HG02973 (cell line): ENCODE results near the gene CIB4.

Source experiments
- ATAC-seq: cut with Tn5 transposase; IDR thresholded peaks from one replicate; pipeline ENCODE4 v1.9.1; 2021; ENCODE audit warnings: moderate library complexity; ENCODE audit not compliant: unreplicated experiment

The CIB4 gene

DNA sequence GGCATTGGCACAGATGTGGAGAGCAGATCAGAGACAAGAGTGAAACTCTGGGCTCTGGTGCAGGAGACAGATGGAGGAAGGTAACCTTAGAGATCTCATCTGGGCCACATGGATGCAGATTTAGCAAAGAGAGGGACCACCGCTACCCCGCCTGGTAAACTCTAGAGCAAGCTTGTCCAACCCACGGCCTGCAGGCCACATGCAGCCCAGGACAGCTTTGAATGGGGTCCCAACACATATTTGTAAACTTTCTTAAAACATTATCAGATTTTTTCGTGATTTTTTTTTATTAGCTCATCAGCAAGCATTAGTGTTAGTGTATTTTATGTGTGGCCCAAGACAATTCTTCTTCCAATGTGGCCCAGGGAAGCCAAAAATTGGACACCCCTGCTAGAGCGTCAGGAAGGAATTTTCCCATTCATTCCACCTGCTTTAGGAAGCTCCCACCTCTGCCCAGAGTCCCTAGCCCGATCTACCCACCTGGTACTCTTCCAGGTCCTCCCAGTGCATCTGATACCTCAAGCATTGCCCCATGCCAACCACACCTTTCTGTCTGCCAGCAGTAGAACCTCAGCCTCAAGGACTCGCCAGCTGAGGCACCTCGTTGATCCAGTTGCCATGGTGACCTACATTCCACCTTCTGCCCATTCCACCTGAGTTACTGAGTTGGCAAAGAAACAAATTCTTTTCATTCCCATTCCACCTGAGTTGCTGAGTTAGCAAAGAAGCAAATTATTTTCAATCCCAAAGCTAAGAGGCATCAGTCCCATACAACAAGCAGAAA, at the start of gene CIB4:
TSS of gene CIB4 (minus strand) at position 586 of the 784 bp plus-strand sequence. CDS start at position 534, 52 bp downstream.
- no peak for ATAC-seq

DNA sequence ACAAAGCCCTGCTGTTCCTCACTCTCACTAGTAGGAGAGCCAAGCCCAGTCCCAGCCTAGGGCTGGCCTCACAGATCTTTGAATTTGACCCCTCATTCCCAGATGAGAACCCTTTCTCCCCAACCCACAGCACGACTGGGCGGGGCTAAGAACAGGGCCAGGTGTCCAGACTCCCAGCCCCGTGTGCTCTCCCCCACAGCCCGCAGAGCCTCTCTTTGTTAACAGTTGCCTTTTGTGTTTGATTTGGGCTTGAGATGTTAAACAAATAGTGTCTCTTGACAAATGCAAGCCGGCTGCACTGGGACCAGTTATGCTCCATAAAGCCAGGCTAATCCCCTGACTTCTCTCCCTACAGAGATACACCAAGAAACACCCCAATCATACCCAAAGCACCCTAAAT, 46.6 kb upstream of the CIB4 start:
- no peak for ATAC-seq

DNA sequence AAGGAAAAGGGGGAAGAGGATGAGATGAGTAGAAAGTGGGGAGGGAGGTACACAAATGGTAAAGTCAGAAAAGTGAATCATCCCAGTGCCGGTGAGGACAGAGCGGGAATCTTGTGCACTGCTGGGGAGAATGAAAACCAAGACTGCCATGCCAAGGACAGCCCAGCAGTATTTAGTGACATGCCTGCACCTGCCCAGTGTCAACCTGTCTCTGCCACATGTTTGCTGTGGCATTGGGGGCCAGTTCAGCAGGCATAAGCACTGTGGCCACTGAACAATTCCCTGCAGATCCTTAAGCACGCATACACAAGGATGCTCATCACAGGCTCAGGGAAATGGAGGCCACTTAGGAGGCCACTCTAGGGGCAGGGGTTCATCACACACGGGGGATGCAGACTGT, 46.2 kb upstream of the CIB4 start:
- ATAC-seq, result no peak

GRCh38 chr2:26685989-26686839, 45.0 kb upstream of the CIB4 start:
- no peak for ATAC-seq

GRCh38 chr2:26685341-26685740, 44.2 kb upstream of the CIB4 start:
- ATAC-seq, result no peak

DNA sequence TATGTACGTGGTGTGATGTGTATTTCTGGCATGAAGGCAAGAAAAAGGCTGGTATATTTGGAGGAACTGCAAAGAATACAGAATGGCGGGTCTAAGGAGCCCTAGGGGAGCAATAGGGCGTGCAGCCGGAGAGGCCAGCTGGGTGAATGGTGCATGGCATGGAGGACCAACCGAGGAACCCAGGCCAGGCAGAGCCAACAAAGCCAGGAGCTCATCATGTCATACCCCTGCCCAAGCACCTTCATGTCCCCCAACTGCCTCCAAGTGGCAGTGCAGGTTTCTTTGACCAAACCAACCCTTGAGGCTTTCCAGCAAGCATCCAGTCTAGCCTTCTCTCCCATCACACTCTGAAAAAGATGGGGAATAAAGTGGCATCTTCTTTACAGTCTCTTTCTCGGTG, 42.4 kb upstream of the CIB4 start:
- ATAC-seq, result no peak

DNA sequence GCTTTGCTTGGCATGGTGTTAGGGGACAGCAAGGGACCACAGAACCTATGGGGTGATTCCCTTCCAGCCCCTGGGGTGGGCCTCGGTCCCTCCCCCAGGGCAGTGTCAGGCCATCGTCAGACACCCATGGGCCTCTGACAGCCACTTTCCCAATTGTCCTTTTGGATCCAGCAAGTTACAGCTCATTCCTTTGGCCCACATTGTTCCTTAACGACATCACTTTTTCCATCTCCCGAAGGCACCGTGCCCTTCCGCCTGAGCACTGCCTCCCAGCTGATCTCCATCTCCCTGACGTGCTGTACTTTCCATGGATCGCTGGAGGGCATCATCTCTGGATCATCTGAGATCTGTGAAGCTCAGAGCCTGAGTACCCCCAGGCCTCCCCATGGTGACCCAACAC, 41.0 kb upstream of the CIB4 start:
- ATAC-seq, result no peak

GRCh38 chr2:26681656-26682055, 40.5 kb upstream of the CIB4 start:
- no peak for ATAC-seq

DNA sequence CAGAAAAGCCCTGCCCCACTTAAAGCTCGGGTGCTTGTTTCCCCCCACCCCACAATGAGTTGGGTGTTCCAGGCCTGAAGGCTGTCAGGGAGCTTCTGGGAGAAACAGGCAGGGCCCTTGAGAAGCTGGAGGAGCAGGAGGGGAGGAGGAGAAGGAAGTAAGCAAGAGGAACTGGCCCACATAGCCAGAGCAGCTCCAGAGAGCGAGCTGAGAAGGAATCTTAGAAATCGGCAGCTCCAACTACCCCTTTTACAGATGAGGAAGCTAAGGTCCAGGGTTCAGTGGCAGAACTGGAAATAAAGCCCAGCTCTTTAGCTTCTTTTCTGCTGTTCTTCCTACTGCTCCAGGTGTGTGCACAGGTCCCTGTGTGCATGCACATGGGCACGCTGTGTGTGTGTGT, 38.7 kb upstream of the CIB4 start:
- no peak for ATAC-seq

GRCh38 chr2:26678035-26678434, 36.9 kb upstream of the CIB4 start:
- ATAC-seq, result no peak

- no peak for ATAC-seq
These were observed 34.6 kb upstream of the CIB4 start for GRCh38 chr2:26675651-26676255.

DNA sequence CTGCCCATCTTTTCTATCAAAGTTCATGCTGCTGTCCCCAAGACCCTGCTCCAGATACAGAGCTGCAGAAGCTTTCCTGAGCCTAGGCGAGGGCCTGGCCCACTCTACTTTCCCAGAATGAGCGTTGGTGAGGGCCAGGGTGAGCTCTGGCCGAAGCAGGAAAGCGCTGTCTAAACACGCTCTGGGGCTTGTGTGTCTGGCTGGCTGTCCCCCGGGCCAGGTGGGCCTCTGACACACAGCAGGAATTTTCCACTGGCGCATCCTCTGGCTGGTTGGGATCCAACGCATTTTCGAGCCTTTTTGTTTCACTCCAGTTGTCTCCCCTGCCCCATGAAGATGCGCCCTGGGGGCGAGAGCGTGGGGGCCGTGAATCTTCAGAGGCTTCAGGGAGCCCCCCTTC, 33.6 kb upstream of the CIB4 start:
- ATAC-seq, result no peak

- no peak for ATAC-seq
These were observed 33.0 kb upstream of the CIB4 start for GRCh38 chr2:26674002-26674751.

DNA sequence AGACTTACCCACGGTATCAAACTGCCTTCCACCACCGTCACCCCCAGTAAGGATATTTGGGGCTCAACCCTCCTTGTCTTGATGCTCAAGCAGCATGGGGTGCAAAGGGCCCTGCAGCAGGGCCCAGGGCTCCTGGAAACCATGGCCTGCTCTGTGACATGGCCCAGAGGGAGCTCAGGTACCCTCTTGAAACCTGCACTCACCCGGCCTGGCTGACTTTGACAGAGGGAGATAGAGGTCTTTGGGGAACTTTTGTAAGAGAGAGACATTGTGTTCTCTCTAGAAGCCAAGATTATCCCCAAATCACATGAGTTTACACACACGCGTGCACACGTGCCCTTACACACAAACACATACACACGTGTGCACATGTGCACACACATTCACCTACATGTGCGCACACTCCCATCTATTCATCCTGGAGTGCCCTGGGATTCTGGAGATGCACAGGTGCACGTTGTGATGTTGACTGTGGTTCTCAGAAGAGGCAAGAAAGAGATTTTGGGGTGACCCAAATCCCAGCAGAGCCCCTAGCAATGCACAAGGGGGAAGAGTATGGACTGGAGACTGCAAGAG, 31.7 kb upstream of the CIB4 start:
- ATAC-seq, result no peak

- ATAC-seq, result no peak
These were observed 31.1 kb upstream of the CIB4 start for GRCh38 chr2:26672112-26672817.

- ATAC-seq, result no peak
These were observed 30.5 kb upstream of the CIB4 start for GRCh38 chr2:26671691-26672090.

- no peak for ATAC-seq
These were observed 29.8 kb upstream of the CIB4 start for GRCh38 chr2:26670931-26671460.

DNA sequence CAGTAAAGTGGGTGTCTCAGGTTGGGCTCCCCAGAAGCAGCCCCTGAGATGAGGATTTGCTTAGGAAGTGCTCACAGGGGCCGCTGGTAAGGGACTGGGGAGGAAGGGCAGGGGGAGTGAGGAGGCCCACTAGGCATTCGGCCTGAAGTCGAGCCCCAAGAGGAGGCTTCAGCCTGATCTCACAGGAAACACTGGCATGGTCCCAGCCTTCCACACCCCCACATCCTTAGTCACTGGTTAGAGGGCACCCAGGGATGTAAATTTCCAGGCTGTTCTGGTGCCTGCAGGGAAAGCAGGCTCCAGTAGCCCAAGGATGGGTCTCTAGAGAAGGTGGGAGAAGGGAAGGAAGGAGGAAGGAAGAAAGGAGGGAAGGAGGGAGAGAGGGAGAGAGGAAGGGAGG, 29.0 kb upstream of the CIB4 start:
- ATAC-seq, result no peak

DNA sequence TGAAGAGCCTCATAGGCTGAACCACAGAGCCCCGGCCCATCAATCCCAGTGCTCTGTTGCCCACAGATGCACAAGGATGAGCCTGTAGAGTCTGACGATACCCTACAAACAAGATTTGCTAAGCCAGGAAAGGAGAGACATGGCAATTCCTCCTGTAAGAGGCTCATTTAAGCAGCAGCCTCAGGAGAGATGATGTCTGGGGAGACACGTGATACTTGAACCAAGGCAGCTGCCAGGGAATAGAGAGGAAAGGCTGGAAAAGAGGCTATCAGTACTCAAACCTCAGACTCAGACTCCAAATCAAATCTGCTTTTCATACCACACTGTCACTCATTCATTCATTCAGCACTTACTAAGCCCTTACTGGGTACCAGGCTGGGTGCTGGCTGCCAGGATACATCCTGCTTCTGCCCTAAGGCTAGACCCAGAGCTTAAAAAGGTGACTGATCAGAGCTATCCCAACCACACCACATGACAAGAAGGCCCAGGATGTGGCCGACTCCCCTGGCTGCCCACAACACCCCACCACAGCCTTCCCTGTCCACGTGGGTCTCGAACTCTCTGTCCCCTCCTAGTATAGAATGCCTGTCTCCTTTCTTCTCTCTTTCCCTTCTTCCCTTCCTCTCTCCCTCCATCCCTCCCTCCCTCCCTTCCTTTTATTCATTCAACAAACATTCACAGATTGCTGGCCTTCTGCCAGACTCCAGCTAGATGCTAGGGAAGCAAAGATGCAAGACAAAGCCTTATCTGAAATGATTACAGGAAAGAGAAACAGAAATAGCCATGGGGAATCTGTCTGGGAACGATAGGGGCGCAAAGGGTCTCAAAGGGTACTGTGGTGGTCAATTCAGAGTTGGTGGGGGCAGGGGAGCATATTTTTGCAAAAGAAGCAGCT, 27.9 kb upstream of the CIB4 start:
- ATAC-seq, result no peak
